Esophagus squamous epithelium (tissue), 5 donors: ENCODE data around the gene PTGS1. TPM values are rescaled to one million over a fixed set of nuclear protein-coding genes. Genes with fewer than 3 reads are reported as not detected.

Experiments used
- DNase-seq: peaks from one replicate; lab custom pipeline; 2025; lab: John Stamatoyannopoulos, UW
- H3K27ac ChIP-seq, 4 donors: fragments of 200-600 bp; sonication (generic); one replicate each; pipeline ENCODE4 v1.5.1; 2016 to 2019; ENCODE audit warnings: mild to moderate bottlenecking in 1 of 4
- H3K27me3 ChIP-seq, 4 donors: fragments of 200-600 bp; sonication (generic); 1 replicate in 3 of 4; 2 replicates in 1 of 4; pipeline versions ENCODE4 v1.5.1 to v1.6.0; 2017 to 2021; ENCODE audit warnings: antibody characterized with exemption in 1 of 4
- H3K36me3 ChIP-seq, 3 donors: fragments of 200-600 bp; sonication (generic); one replicate each; pipeline ENCODE4 v1.5.1; 2016 to 2019
- H3K4me1 ChIP-seq, 3 donors: fragments of 200-600 bp; sonication (generic); one replicate each; pipeline ENCODE4 v1.5.1; 2017 to 2019
- H3K4me3 ChIP-seq, 4 donors: fragments of 200-600 bp; sonication (generic); 1 replicate in 3 of 4; 2 replicates in 1 of 4; pipeline ENCODE4 v1.5.1; 2016 to 2019; ENCODE audit warnings: mild to moderate bottlenecking in 2 of 4, moderate library complexity in 1 of 4
- H3K9me3 ChIP-seq, 3 donors: fragments of 200-600 bp; sonication (generic); one replicate each; pipeline ENCODE4 v1.5.1; 2016 to 2019
- CTCF ChIP-seq, 6 experiments: fragments of 450-650 bp in 4 of 6; fragments of 200-600 bp in 2 of 6; sonication (generic) in 2 of 6; IDR thresholded peaks; one replicate each; pipeline ENCODE4 v1.5.1; 2016 to 2019; ENCODE audit warnings: antibody characterized with exemption in 6 of 6, mild to moderate bottlenecking in 4 of 6, moderate library complexity in 4 of 6
- POLR2A ChIP-seq, 4 donors: fragments of 450-650 bp; IDR thresholded peaks; one replicate each; pipeline ENCODE4 v1.6.1; 2017; ENCODE audit warnings: antibody characterized with exemption in 4 of 4, mild to moderate bottlenecking in 4 of 4, moderate library complexity in 3 of 4
- WGBS, 2 donors: methylation state at CpG; one replicate each; pipeline ENCODE4 v1.1.5; 2018; 5-methylcytosine and 5-hydroxymethylcytosine counted together
- intact Hi-C: fragments of 100-400 bp; cut with DNase I; formaldehyde crosslinking; loops from one replicate; pipeline ENCODE4 v1.15.0; 2022
- total RNA-seq, 4 donors: library from RNA; depleted of rRNA; stranded (reverse); fragments of >200 nt; gene quantifications; one replicate each; pipeline ENCODE4 v1.1.0, GENCODE V29; 2016
- donor health status: DM: yes; HTN: yes; CAD: no.

Gene PTGS1
- total RNA-seq, 4 donors from 2014 or later, result 15.6 to 36.1 (median 30.3) TPM

DNA sequence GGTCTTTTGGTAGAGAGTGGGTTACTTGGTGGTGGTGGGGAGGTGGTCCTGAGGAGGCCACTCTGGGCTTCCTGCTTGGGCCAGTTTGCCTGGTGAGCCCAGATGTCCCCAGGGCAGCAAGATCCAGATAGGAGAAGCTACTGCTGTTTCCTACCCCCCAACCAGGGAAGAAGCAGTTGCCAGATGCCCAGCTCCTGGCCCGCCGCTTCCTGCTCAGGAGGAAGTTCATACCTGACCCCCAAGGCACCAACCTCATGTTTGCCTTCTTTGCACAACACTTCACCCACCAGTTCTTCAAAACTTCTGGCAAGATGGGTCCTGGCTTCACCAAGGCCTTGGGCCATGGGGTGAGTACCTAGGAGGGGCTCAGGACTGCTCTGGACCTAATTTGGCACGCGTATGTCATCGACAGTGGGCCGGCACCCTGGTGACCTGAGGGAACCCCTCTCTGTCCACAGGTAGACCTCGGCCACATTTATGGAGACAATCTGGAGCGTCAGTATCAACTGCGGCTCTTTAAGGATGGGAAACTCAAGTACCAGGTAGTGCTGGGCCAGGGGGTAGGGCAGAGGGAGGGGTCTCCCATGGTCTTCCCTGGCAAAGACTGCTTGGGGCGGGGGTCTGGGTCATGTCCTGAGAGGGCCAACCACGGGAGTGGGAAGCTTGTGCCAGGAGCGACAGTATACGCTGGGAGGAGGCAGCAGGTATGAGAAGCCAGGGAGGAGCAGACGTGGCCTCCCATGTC, 10.6 kb downstream of the PTGS1 start:
- Histone ChIP-seq H3K4me1 (peaks cover 2 to 26% (median 10%) of the 10 kb centered on the region in 3 donors), H3K9me3 (peaks cover 0 to 4% (median 0%) of the 10 kb centered on the region in 3 donors), H3K27ac (peak overlapping the region in 1 of 4 donors; percentile 28), H3K27me3 (no peaks in the 10 kb centered on the region), H3K36me3 (peaks cover 0 to 67% (median 0%) of the 10 kb centered on the region in 3 donors), H3K4me3 (no peak overlapping the region)
- 90 to 97% methylated on average over 4 to 8 of the region's 14 CpGs for WGBS, 2 donors
- no peak for DNase-seq
- no peak for TF ChIP-seq CTCF (IDR thresholded peaks at IDR 0.05)
- TF ChIP-seq POLR2A (IDR thresholded peaks at IDR 0.05), result no peak
- intact Hi-C loops, result no loop called here

DNA sequence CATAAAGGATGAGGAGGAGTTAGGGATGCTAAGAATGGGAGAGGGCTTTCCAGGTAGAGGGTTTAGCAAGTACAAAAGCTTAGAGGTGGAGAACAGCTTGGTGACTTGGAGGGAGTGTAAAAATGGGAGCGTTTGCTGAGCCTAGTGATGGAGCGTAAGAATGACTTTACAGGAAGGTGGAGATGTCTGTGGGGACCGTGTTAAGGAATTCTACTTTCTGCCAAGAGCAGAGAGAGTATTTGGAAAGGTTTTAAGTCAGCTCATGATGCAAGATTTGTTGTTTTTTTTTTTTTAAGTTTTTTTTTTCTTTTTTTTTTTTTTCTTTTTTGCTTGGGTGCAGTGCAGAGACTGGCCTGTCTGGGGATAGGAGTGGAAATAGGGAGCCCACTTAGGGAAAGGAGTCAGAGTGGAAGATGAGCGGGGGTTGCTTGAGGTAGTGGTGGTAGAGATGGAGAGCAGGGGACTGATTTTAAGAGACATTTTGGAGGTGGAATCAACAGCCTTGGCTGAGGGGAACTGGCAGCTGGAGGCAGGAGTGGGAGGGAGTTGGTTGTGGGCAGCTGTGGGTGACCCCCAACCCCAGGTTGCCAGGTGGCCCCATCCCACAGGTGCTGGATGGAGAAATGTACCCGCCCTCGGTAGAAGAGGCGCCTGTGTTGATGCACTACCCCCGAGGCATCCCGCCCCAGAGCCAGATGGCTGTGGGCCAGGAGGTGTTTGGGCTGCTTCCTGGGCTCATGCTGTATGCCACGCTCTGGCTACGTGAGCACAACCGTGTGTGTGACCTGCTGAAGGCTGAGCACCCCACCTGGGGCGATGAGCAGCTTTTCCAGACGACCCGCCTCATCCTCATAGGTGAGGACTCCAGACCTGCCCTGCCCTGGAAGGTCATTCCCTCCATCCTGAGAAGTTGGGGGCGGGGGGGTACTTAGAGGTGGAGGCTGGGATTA, 12.4 kb downstream of the PTGS1 start:
- Histone ChIP-seq H3K4me1 (peaks cover 0 to 14% (median 4%) of the 10 kb centered on the region in 3 donors), H3K27me3 (no peaks in the 10 kb centered on the region), H3K27ac (peak overlapping the region in 3 of 4 donors; percentile 6 to 58 (median 23)), H3K4me3 (no peak overlapping the region), H3K36me3 (peaks cover 0 to 78% (median 0%) of the 10 kb centered on the region in 3 donors), H3K9me3 (peaks cover 0 to 4% (median 0%) of the 10 kb centered on the region in 3 donors)
- TF ChIP-seq CTCF (IDR thresholded peaks at IDR 0.05) (no peak), POLR2A (IDR thresholded peaks at IDR 0.05) (no peak)
- intact Hi-C loops, result no loop called here
- WGBS, 2 donors, result 33 to 62% methylated on average over 4 to 8 of the region's 16 CpGs
- DNase-seq, result no peak

- Histone ChIP-seq H3K27me3 (no peaks in the 10 kb centered on the region), H3K4me3 (no peak overlapping the region), H3K9me3 (peaks cover 0 to 4% (median 0%) of the 10 kb centered on the region in 3 donors), H3K27ac (peak overlapping the region in 3 of 4 donors; percentile 6 to 58 (median 23)), H3K36me3 (peaks cover 0 to 71% (median 0%) of the 10 kb centered on the region in 3 donors), H3K4me1 (peaks cover 0 to 14% (median 4%) of the 10 kb centered on the region in 3 donors)
- no peak for TF ChIP-seq CTCF (IDR thresholded peaks at IDR 0.05)
- TF ChIP-seq POLR2A (IDR thresholded peaks at IDR 0.05), result no peak
- DNase-seq, result no peak
- WGBS, 2 donors, result 53 to 58% methylated on average over 7 of the region's 7 CpGs
- intact Hi-C loops, result no loop called here
Measured at GRCh38 chr9:122383992-122384461, 13.2 kb downstream of the PTGS1 start.

GRCh38 chr9:122386311-122386872, 15.6 kb downstream of the PTGS1 start:
- intact Hi-C loops, result no loop called here
- H3K4me3 ChIP-seq, result no peak overlapping the region
- H3K4me1 ChIP-seq, result peaks cover 0 to 35% (median 8%) of the 10 kb centered on the region in 3 donors
- TF ChIP-seq CTCF (IDR thresholded peaks at IDR 0.05), result no peak
- no peak for TF ChIP-seq POLR2A (IDR thresholded peaks at IDR 0.05)
- no peak for DNase-seq
- no peaks in the 10 kb centered on the region for H3K27me3 ChIP-seq
- WGBS, 2 donors, result 89 to 90% methylated on average over 6 to 8 of the region's 8 CpGs
- no peaks in the 10 kb centered on the region for H3K9me3 ChIP-seq
- H3K27ac ChIP-seq, result peak overlapping the region in 1 of 4 donors; percentile 48
- H3K36me3 ChIP-seq, result peaks cover 0 to 56% (median 0%) of the 10 kb centered on the region in 3 donors
